Activated naive CD4-positive, alpha-beta T cell treated with anti-CD3 and anti-CD28 coated beads for 36 hours (primary cell): ENCODE data around the gene PTS. TPM values are rescaled to one million over a fixed set of nuclear protein-coding genes. Genes with fewer than 3 reads are reported as not detected.

ENCODE experiments used
- CTCF ChIA-PET: fragments of 350-600 bp; sonication (Branson Sonifier 250); formaldehyde crosslinking; loops from one replicate; lab custom pipeline; 2021; ENCODE audit warnings: antibody characterized with exemption; lab: Charles Lee
- DNase-seq: peaks from one replicate; pipeline ENCODE4 v3.0.0-alpha.2; 2020
- H3K27ac Mint-ChIP-seq: one replicate; pipeline ENCODE4 v1.8.0; 2021; ENCODE audit warnings: mild to moderate bottlenecking, mixed read lengths
- H3K27me3 Mint-ChIP-seq: one replicate; pipeline ENCODE4 v1.8.0; 2021; ENCODE audit warnings: low read depth, mixed read lengths
- H3K36me3 Mint-ChIP-seq: one replicate; pipeline ENCODE4 v1.8.0; 2021; ENCODE audit warnings: low read depth, mixed read lengths
- H3K4me1 Mint-ChIP-seq: one replicate; pipeline ENCODE4 v1.8.0; 2021; ENCODE audit warnings: low read depth, mixed read lengths
- H3K4me3 Mint-ChIP-seq: one replicate; pipeline ENCODE4 v1.8.0; 2021; ENCODE audit warnings: mild to moderate bottlenecking, moderate library complexity, mixed read lengths
- H3K9me3 Mint-ChIP-seq: one replicate; pipeline ENCODE4 v1.8.0; 2021; ENCODE audit warnings: mixed read lengths
- intact Hi-C: fragments of 100-400 bp; cut with micrococcal nuclease; formaldehyde crosslinking; loops from one replicate; pipeline ENCODE4 v1.15.1; 2023
- total RNA-seq, 2 experiments: library from RNA; stranded (reverse); gene quantifications; one replicate each; pipeline ENCODE4 v1.2.3, GENCODE V29; 2021

Gene PTS
- total RNA-seq, 2 experiments from 2014 or later = 34.6 to 39.0 TPM

DNA sequence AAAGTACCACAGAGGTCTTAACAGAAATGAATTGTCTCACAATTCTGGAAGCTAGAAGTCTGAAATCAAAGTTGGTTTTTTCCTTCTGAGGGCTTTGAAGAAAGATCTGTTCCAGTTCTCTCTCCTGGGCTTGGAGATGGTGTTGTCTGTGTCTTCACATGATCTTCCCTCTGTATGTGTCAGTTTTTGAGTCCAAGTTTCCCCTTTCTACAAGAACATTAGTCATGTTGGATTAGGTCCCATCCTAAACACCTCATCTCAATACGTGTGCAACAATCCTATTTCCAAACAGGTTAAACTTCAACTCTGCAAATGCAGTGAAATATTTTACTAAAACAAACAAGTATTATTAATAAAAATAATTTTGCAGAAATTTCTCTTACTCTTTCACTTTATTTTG is 3.1 kb upstream of the PTS start:
- no peak for DNase-seq
- intact Hi-C loops = no loop called here
- Mint-ChIP-seq H3K4me3 (no peak overlapping the region), H3K36me3 (peaks cover 6% of the 10 kb centered on the region), H3K4me1 (peaks cover 11% of the 10 kb centered on the region), H3K27ac (no peak overlapping the region), H3K9me3 (no peaks in the 10 kb centered on the region), H3K27me3 (no peaks in the 10 kb centered on the region)
- CTCF ChIA-PET = interaction anchor here (1.0 to 12.5 kb wide), 3 partner anchors 9 to 58 kb away, joined by 3 to 212 read pairs (median 3); no protein-coding TSS in a partner anchor

DNA sequence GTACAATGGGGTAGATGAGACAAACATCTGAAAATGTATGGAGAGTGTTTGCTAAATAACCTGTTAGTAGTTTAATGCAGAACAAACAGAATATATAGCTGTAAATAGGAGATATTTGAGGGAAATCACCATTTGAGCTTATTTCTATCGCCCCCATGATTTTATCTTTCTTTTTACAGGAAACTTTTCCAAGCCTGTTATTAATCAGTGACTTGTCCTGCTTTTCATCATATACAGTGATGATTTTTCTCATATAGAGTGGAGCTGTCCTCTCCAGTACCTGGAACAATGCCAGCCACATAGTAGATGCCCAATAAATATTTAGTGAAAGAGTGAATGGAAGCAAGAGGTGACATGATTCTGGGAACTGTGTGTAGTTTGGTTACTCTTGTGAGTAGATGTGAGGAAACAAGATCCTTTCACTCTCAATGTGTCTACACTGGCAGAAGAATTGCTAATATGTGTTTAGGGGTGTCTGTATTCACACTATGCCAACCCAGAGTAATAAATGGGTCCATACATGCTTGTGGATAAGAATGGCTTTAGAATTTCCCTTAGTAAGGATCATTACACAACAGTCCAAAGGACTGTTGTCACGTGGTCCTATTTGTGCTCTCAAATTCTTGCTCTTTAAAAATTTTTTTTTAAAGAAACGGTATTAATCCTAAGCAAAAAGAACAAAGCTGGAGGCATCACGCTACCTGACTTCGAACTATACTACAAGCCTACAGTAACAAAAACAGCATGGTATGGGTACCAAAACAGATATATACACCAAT is 2.3 kb upstream of the PTS start:
- intact Hi-C loops = no loop called here
- H3K9me3 Mint-ChIP-seq = no peaks in the 10 kb centered on the region
- no peak overlapping the region for H3K27ac Mint-ChIP-seq
- no peak overlapping the region for H3K4me3 Mint-ChIP-seq
- H3K4me1 Mint-ChIP-seq = peaks cover 17% of the 10 kb centered on the region
- peaks cover 14% of the 10 kb centered on the region for H3K36me3 Mint-ChIP-seq
- no peak for DNase-seq
- CTCF ChIA-PET = interaction anchor here (0.6 to 12.5 kb wide), 3 partner anchors 10 to 57 kb away, joined by 3 to 212 read pairs (median 3); no protein-coding TSS in a partner anchor
- H3K27me3 Mint-ChIP-seq = no peaks in the 10 kb centered on the region

DNA sequence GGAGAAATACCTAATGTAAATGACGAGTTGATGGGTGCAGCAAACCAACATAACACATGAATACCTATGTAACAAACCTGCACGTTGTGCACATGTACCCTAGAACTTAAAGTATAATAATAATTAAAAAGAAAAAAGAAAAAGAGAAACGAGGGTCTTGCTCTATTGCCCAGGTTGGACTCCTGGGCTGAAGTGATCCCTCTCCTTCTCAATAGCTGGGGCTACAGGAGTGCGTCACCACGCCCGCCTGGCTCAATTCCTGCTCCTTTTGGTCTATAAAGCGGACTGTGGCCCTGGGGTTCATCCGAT is 521 bp upstream of the PTS start:
- Mint-ChIP-seq H3K27me3 (no peaks in the 10 kb centered on the region), H3K36me3 (peaks cover 25% of the 10 kb centered on the region), H3K9me3 (no peaks in the 10 kb centered on the region), H3K4me1 (peaks cover 17% of the 10 kb centered on the region), H3K27ac (peak overlapping the region; percentile 91), H3K4me3 (peak overlapping the region; percentile 88)
- intact Hi-C loops = loop anchor here (1.0 to 5.0 kb wide), 9 partner anchors 55 to 1547 kb away; partner anchors contain the start of genes ALG9, CFAP68, DLAT and FDXACB1
- no peak for DNase-seq
- CTCF ChIA-PET = interaction anchor here (12.5 kb wide), 1 partner anchor 55 kb away, joined by 212 read pairs; no protein-coding TSS in a partner anchor

DNA sequence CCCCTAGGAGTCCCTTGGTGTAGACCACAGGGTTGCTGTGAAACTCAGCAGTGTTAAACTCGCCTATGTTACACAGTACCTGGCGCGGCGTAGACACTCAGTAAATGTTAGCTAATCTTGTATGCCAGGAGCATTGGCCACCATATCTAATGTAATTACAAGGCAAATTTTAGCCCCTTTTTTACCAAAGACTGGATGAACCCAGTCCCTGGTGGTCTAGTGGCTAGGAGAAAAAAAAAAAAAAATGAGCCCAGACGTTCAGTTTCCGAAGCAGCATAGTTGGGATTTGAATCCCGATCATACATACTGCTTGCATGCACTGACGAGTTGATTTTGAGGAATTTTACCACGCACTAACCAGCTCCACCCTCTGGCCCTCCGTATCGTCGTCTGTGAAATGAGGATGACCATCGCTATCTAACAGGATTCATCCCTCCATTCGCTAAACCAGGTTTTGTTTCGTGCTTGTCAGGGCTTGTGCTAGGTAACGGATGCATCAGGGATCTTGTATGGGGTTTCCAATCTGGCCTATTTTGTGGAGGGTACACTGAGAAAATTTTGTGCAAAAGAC is 688 bp downstream of the PTS start:
- H3K36me3 Mint-ChIP-seq = peaks cover 25% of the 10 kb centered on the region
- peaks cover 17% of the 10 kb centered on the region for H3K4me1 Mint-ChIP-seq
- no peak for DNase-seq
- no peaks in the 10 kb centered on the region for H3K9me3 Mint-ChIP-seq
- H3K27me3 Mint-ChIP-seq = no peaks in the 10 kb centered on the region
- H3K27ac Mint-ChIP-seq = peak overlapping the region; percentile 91
- H3K4me3 Mint-ChIP-seq = peak overlapping the region; percentile 88
- CTCF ChIA-PET = interaction anchor here (0.6 to 12.5 kb wide), 5 partner anchors 9 to 288 kb away, joined by 3 to 212 read pairs (median 3); no protein-coding TSS in a partner anchor
- intact Hi-C loops = loop anchor here (1.0 to 5.0 kb wide), 9 partner anchors 53 to 1545 kb away; partner anchors contain the start of genes ALG9, CFAP68, DLAT and FDXACB1

DNA sequence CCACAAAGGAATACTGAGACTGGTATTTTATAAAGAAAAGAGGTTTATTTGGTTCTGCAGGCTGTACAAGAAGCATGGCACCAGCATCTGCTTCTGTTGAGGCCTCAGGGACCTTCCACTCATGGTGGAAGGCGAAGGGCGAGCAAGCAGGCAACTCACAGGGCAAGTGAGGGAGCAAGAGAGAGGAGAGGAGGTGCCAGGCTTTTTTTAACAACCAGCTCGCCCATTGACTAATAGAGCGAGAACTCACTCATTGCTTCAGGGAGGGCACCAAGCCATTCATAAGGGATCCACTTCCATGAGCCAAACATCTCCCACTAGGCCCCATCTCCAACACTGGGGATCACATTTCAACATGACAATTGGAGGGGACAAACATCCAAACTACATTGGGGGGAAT is 1.2 kb downstream of the PTS start:
- peak overlapping the region; percentile 91 for H3K27ac Mint-ChIP-seq
- CTCF ChIA-PET = interaction anchor here (0.6 to 12.5 kb wide), 4 partner anchors 9 to 288 kb away, joined by 3 to 212 read pairs (median 4); no protein-coding TSS in a partner anchor
- DNase-seq = peak; percentile 21
- no peaks in the 10 kb centered on the region for H3K9me3 Mint-ChIP-seq
- peaks cover 17% of the 10 kb centered on the region for H3K4me1 Mint-ChIP-seq
- H3K36me3 Mint-ChIP-seq = peaks cover 25% of the 10 kb centered on the region
- intact Hi-C loops = loop anchor here (2.0 to 5.0 kb wide), 5 partner anchors 301 to 1545 kb away; partner anchors contain the start of genes ALG9, PPP2R1B and ZW10
- peak overlapping the region; percentile 88 for H3K4me3 Mint-ChIP-seq
- no peaks in the 10 kb centered on the region for H3K27me3 Mint-ChIP-seq

DNA sequence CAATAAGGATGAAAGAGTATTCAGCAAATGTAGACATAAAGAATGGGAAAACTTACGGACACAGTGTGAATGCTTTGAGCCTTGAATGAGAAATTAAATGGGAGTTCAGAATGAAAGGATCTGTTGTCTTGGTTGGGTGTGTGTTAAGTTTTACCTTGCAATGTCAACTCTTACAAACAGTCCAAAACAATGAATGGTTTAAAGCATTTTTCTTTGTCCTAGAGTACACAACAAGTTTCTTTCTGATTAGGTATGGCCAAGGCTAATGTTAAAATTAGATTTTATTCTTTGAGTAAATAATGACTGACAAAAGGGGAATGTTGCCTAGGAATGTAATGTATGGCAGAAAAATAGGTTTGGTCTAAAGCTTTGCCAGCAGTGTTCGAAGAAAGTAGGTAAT is 2.5 kb downstream of the PTS start:
- Mint-ChIP-seq H3K36me3 (peaks cover 29% of the 10 kb centered on the region), H3K9me3 (no peaks in the 10 kb centered on the region), H3K4me3 (no peak overlapping the region), H3K27ac (no peak overlapping the region), H3K4me1 (peaks cover 17% of the 10 kb centered on the region), H3K27me3 (no peaks in the 10 kb centered on the region)
- intact Hi-C loops = loop anchor here (5.0 kb wide), 2 partner anchors 461 to 1544 kb away; partner anchors contain the start of genes PPP2R1B and ZW10
- DNase-seq = no peak
- CTCF ChIA-PET = interaction anchor here (12.5 kb wide), 1 partner anchor 52 kb away, joined by 212 read pairs; no protein-coding TSS in a partner anchor

DNA sequence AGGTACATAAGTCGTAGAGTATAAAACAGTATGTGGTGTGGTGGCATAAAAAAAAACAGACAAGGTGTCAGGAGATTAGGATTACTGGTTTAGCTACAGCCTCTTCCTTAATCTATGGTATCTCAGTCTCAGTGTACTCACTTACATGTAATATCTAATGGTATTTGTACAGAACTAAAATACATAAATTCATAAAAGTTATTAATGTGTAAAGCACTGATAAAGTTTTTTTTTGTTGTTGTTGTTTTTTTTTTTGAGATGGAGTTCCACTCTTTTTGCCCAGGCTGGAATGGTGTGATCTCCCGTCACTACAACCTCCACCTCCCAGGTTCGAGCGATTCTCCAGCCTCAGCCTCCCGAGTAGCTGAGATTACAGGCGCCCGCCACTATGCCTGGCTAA is 2.9 kb downstream of the PTS start:
- Mint-ChIP-seq H3K36me3 (peaks cover 31% of the 10 kb centered on the region), H3K27ac (no peak overlapping the region), H3K4me3 (no peak overlapping the region), H3K4me1 (peaks cover 17% of the 10 kb centered on the region), H3K27me3 (no peaks in the 10 kb centered on the region), H3K9me3 (no peaks in the 10 kb centered on the region)
- intact Hi-C loops = loop anchor here (5.0 kb wide), 2 partner anchors 462 to 1543 kb away; partner anchors contain the start of genes PPP2R1B and ZW10
- no peak for DNase-seq
- CTCF ChIA-PET = interaction anchor here (1.3 to 12.5 kb wide), 3 partner anchors 48 to 52 kb away, joined by 5 to 212 read pairs (median 25); no protein-coding TSS in a partner anchor

DNA sequence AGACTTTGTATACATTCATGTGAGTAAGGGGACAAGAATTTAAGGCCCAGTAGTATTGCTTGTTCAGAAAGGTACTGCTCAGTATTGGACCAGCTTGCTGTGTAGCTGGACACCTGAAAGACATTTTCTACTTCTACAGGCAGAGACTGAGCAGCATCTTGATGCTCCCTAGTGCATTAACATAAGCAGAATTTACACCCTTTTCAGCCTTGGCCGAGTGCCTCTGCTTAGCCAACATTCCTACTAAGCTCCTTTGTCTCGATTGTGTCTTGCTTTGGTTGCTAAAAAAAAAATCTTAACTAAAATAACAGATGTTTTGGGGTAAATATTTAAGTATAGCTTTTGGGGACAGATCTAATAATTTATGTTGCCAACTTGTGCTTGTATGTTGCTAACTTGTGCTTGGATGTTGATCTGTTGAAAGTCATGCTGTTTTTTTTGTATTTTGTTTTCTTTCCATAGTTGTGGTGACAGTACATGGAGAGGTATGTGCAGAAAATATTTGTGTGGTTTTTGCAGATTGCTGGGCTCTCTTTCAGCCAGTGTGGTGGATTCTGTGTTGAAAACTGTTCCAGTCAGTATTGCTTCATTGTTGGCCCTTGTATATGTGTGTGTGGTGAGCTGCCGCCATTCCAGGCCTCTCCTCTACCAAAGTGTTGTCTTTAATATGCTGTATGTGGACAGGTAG is 3.7 kb downstream of the PTS start:
- Mint-ChIP-seq H3K36me3 (peaks cover 34% of the 10 kb centered on the region), H3K9me3 (no peaks in the 10 kb centered on the region), H3K27ac (no peak overlapping the region), H3K4me3 (no peak overlapping the region), H3K4me1 (peaks cover 17% of the 10 kb centered on the region), H3K27me3 (no peaks in the 10 kb centered on the region)
- CTCF ChIA-PET = interaction anchor here (0.6 to 4.5 kb wide), 3 partner anchors 48 to 1667 kb away, joined by 4 to 25 read pairs (median 5); no protein-coding TSS in a partner anchor
- intact Hi-C loops = loop anchor here (5.0 kb wide), 2 partner anchors 463 to 1542 kb away; partner anchors contain the start of genes PPP2R1B and ZW10
- DNase-seq = no peak

DNA sequence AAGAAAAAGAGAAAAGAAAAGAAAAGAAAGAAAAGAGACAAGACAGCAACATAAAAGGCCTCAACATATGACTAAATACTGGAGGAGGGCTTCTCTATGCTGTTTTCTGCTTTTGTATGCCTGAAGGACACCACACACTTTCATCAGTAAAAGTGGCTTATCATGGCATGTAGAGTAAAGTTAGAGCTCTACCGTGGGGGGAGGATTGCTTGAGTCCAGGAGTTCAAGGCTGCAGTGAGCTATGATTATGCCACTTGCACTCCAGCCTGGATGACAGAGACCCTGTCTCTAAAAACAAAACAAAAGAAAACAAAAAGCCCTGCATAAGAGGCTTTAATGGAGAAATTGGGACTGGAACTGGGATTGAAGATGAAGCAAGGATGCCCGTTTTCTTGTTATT is 5.7 kb downstream of the PTS start:
- H3K4me1 Mint-ChIP-seq = peaks cover 16% of the 10 kb centered on the region
- no peak overlapping the region for H3K4me3 Mint-ChIP-seq
- H3K27ac Mint-ChIP-seq = no peak overlapping the region
- peaks cover 48% of the 10 kb centered on the region for H3K36me3 Mint-ChIP-seq
- no peaks in the 10 kb centered on the region for H3K9me3 Mint-ChIP-seq
- CTCF ChIA-PET = interaction anchor here (1.0 to 4.5 kb wide), 3 partner anchors 11 to 48 kb away, joined by 3 to 25 read pairs (median 7); no protein-coding TSS in a partner anchor
- no peak for DNase-seq
- intact Hi-C loops = no loop called here
- no peaks in the 10 kb centered on the region for H3K27me3 Mint-ChIP-seq

DNA sequence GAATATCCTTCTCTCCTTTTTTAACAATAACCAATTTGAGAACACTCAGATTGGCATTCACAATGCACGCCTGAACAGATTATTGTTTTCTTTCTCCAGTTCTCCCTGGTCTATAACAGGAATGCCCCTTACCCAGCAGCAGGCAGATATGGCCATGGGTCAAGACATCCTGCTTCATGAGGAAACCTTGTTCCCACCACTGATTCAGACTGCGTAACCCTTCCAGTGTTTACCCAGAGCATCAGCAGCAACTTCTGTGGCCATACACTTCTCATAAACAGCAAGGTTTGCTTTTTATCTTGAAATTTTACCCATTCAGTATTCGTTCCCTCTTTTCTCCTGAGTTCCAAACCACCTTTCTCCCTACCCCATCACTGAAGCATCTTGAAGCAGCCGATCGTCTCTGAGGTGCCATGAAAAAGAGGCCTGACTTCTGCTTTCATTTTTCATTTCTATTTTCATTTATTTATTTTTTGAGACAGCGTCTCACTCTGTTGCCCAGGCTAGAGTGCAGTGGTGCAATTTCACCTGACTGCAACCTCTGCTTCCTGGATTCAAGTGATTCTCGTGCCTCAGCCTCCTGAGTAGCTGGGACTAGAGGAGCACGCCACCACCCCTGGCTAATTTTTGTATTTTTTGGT is 9.6 kb downstream of the PTS start:
- H3K4me1 Mint-ChIP-seq = no peaks in the 10 kb centered on the region

DNA sequence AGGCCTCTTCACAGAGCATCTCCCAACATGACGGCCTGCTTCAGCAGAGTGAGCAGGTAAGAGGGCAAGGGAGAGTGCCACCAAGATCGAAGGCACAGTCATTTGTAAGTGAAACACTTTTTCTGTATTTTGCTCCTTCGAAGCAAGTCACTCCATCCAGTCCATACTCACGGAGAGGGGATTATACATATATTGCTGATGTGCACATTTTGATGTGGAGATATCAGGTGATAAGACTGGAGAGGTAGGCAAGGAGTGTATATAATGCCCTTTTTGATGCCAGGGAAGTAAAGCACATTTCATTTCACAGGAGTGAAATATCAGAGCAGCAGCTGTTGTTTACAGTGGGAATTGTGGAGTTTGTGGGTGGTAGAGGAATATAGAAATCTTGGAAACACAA is 11.2 kb downstream of the PTS start:
- CTCF ChIA-PET = interaction anchor here (1.4 kb wide), 1 partner anchor 42 kb away, joined by 3 read pairs; no protein-coding TSS in a partner anchor
- H3K4me1 Mint-ChIP-seq = no peaks in the 10 kb centered on the region

More for the DNA sequence above, 9.6 kb downstream of the PTS start:
- H3K36me3 Mint-ChIP-seq = peaks cover 39% of the 10 kb centered on the region
- no peak overlapping the region for H3K4me3 Mint-ChIP-seq
- DNase-seq = no peak
- H3K27ac Mint-ChIP-seq = no peak overlapping the region
- H3K9me3 Mint-ChIP-seq = no peaks in the 10 kb centered on the region
- no peaks in the 10 kb centered on the region for H3K27me3 Mint-ChIP-seq
- intact Hi-C loops = no loop called here
- CTCF ChIA-PET = interaction anchor here (1.4 kb wide), 1 partner anchor 44 kb away, joined by 3 read pairs; no protein-coding TSS in a partner anchor

More for the DNA sequence above, 11.2 kb downstream of the PTS start:
- no peak overlapping the region for H3K27ac Mint-ChIP-seq
- DNase-seq = no peak
- intact Hi-C loops = no loop called here
- no peak overlapping the region for H3K4me3 Mint-ChIP-seq
- H3K27me3 Mint-ChIP-seq = no peaks in the 10 kb centered on the region
- peaks cover 46% of the 10 kb centered on the region for H3K36me3 Mint-ChIP-seq
- H3K9me3 Mint-ChIP-seq = no peaks in the 10 kb centered on the region
